Embryonic facial prominence (tissue), 1 donor: ENCODE measurements around the gene PMAIP1.
"Not testable (repeated sequence)": the region's sequence is repeated elsewhere in the genome, so short reads cannot be mapped to it uniquely, and the experiment has no call there.

Source experiments
- DNase-seq: peaks from one replicate; pipeline ENCODE4 v3.0.0-alpha.2; 2016; ENCODE audit errors: extremely low spot score

The PMAIP1 gene

GRCh38 chr18:59899298-59900221 is at the start of gene PMAIP1:
PMAIP1 (plus strand) TSS chr18:59899996; CDS start chr18:59900178, 182 bp downstream.
- DNase-seq: peak; percentile 81

- DNase-seq: no peak
These were observed 47.9 kb upstream of the PMAIP1 start for GRCh38 chr18:59851784-59852399.

GRCh38 chr18:59852548-59852947 is 47.2 kb upstream of the PMAIP1 start:
- no peak for DNase-seq

- no peak for DNase-seq
These were observed 46.4 kb upstream of the PMAIP1 start for GRCh38 chr18:59853380-59853779.

GRCh38 chr18:59853988-59854387 is 45.8 kb upstream of the PMAIP1 start:
- DNase-seq: not testable (repeated sequence)

- no peak for DNase-seq
These were observed 38.8 kb upstream of the PMAIP1 start for GRCh38 chr18:59861009-59861408.

GRCh38 chr18:59861963-59862819 is 37.6 kb upstream of the PMAIP1 start:
- DNase-seq: no peak

- no peak for DNase-seq
These were observed 34.4 kb upstream of the PMAIP1 start for GRCh38 chr18:59865241-59865986.

GRCh38 chr18:59866551-59867269 is 33.1 kb upstream of the PMAIP1 start:
- DNase-seq: no peak

- no peak for DNase-seq
These were observed 32.3 kb upstream of the PMAIP1 start for GRCh38 chr18:59867337-59868104.

- no peak for DNase-seq
These were observed 29.1 kb upstream of the PMAIP1 start for GRCh38 chr18:59870623-59871130.

GRCh38 chr18:59871711-59872362 is 28.0 kb upstream of the PMAIP1 start:
- no peak for DNase-seq

GRCh38 chr18:59873641-59874040 is 26.2 kb upstream of the PMAIP1 start:
- no peak for DNase-seq

GRCh38 chr18:59874166-59874565 is 25.6 kb upstream of the PMAIP1 start:
- no peak for DNase-seq

- DNase-seq: no peak
These were observed 23.5 kb upstream of the PMAIP1 start for GRCh38 chr18:59876310-59876626.

GRCh38 chr18:59877361-59877760 is 22.4 kb upstream of the PMAIP1 start:
- no peak for DNase-seq

GRCh38 chr18:59878644-59879043 is 21.2 kb upstream of the PMAIP1 start:
- DNase-seq: no peak

GRCh38 chr18:59881728-59882656 is 17.8 kb upstream of the PMAIP1 start:
- no peak for DNase-seq
